Endometrial microvascular endothelial cells (primary cell): ENCODE measurements around the gene CRY2. TPM values are rescaled to one million over a fixed set of nuclear protein-coding genes. Genes with fewer than 3 reads are reported as not detected.

Experiments
- in situ Hi-C: cut with HindIII; loops from 2 replicates; pipeline ENCODE4 v1.10.0; 2017; ENCODE audit warnings: low sequenced_read_pairs, low pct_unique_long_range_greater_than_20kb; ENCODE audit errors: inconsistent ontology term
- total RNA-seq: library from RNA; depleted of rRNA; stranded (reverse); fragments of >200 nt; gene quantifications from one replicate; pipeline ENCODE4 v1.2.3, GENCODE V29; 2015; ENCODE audit errors: inconsistent ontology term

The CRY2 gene
- total RNA-seq, 1 donor from 2014 or later, result 11.1 TPM

- in situ Hi-C loops, result no loop called here
Observed at GRCh38 chr11:45924036-45924915, 77.0 kb downstream of the CRY2 start.

- in situ Hi-C loops, result no loop called here
Observed at GRCh38 chr11:45924927-45925326, 77.7 kb downstream of the CRY2 start.

DNA sequence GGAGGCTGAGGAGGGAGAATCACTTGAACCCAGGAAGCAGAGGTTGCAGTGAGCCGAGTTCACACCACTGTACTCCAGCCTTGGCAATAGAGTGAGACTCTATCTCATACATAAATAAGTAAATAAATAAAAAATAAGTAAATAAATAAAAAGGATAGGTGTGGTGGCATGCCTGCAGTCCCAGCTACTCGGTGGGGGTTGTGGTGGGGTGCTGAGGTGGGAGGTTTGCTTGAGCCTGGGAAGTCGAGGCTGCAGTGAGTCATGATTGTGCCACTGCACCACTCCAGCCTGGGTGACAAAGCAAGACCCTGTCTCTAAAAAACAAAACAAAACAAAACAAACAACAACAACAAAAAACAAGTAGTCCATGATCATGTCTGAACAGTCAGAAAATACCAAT lies 78.3 kb downstream of the CRY2 start:
- in situ Hi-C loops, result no loop called here

DNA sequence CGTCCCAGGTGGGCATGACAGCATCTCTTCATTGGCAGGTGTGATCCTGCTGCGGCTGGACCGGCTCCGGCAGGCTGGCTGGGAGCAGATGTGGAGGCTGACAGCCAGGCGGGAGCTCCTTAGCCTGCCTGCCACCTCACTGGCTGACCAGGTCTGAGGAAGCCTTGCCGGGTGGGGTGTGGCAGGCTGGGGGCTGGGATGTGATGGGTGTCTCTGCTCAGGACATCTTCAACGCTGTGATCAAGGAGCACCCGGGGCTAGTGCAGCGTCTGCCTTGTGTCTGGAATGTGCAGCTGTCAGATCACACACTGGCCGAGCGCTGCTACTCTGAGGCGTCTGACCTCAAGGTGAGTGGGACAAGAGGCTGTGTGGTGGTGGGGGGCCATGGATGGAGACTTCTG lies 78.7 kb downstream of the CRY2 start:
- in situ Hi-C loops, result no loop called here

DNA sequence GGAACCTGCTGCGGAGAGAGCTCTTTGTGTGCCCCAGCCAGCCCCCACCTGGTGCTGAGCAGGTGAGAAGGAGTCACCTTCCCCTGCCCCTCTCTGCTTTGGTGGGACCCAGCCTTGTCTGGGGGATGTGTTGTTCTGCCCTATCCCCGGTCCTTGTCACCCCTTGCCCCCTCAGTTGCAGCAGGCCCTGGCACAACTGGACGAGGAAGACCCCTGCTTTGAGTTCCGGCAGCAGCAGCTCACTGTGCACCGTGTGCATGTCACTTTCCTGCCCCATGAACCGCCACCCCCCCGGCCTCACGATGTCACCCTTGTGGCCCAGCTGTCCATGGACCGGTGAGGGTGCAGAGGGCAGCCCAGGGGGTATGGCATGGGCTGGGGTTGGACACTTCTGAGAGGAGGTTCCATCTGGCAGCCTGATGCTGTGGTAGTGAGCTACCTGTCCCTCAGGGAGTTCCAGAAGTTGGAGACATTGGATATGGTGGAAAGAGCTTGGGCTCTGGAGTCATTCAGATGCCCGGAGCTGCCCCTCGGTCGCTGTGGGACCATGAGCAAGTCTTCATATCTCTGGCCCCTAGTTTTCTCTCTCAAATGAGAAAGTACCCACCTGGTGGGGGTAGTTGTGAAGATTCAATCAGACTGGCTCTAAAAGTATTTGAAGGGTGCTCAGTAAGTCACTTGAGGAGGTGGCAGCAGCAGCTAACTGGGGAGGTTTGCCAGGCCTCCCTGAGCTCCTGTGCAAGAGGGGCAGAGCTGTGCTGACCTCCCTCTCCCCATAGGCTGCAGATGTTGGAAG lies 79.5 kb downstream of the CRY2 start:
- in situ Hi-C loops, result no loop called here

DNA sequence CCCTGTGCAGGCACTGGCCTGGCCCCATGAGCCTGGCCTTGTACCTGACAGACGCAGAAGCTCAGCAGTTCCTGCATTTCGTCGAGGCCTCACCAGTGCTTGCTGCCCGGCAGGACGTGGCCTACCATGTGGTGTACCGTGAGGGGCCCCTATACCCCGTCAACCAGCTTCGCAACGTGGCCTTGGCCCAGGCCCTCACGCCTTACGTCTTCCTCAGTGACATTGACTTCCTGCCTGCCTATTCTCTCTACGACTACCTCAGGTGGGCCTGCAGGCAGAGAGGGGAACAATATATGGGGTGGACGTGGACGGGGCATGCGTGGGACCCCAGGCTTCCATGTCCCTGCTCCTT lies 80.0 kb downstream of the CRY2 start:
- in situ Hi-C loops, result no loop called here

GRCh38 chr11:45927684-45928413 lies 80.6 kb downstream of the CRY2 start:
- in situ Hi-C loops, result no loop called here

DNA sequence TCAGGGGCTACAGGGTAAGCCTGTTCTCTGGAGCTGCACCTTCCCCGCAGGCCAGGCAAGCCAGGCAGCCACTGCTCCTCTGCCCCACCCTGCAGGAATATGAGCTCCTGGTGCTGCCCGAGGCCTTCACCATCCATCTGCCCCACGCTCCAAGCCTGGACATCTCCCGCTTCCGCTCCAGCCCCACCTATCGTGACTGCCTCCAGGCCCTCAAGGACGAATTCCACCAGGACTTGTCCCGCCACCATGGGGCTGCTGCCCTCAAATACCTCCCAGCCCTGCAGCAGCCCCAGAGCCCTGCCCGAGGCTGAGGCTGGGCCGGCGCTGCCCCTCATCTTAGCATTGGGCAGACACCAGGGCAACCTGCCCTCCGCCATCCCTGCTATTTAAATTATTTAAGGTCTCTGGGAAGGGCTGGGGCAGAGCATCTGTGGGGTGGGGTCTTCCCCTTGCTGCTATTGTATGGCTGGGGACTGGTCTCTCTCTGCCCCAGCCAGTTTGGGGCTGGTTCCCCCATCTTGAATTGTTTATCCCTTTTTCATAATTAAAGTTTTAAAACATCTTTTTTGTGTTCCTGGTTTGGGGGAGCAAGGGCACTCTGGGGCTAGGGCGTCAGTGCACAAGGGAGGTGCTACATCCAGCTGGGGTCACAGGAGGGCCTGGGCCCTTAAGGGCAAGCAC lies 81.4 kb downstream of the CRY2 start:
- in situ Hi-C loops, result no loop called here

GRCh38 chr11:45929486-45930030 lies 82.3 kb downstream of the CRY2 start:
- in situ Hi-C loops, result no loop called here

- in situ Hi-C loops, result no loop called here
Observed at GRCh38 chr11:45930031-45930794, 82.9 kb downstream of the CRY2 start.

DNA sequence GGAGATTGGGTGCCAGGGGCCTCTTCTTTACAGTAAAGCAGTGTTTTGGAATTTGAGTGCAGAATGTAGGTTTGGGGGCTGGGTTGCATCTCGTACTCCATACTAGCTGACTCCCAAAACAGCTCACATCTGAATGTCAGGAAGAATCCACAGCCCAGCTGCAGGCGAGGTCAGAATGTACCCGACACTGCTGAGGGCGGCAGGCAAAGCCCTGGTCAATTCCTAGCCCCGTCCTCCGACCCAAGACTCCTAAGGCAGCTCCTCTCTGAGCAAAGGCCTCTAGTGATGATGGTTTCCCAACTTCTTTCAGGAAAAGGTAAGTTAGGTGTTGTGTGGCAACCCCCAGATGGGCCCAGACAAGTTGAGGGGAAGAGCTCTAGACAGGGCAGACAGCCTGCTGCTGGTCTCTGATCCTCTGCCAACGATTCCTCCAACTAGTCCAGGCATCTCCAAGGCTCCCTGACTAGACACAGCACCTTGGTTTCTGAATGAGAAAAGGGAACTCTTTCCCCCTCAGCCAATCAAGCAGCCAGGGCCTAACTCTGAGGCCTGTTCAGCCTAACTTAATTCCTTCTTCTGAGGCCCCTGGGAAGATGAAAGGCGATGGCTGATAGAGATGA lies 83.8 kb downstream of the CRY2 start:
- in situ Hi-C loops, result no loop called here

DNA sequence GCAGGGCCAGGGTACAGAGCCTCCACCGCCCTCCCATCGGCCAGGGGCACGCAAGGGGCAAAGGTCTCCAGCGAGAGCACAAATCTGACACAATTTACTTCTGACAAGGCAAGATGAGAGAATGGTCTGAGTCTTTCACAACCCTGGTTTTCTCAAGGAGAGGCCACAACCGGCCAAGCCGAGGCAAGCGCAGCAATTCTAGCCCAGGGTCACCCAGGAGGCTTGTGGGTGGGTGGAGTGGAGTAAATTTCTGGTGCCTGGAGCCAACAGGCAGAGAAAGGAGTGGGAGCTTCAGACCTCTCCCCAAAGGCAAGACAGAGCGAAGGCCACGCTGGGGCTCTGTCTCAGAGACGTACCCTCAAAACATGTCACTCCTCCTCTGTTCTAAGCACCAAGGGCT lies 84.5 kb downstream of the CRY2 start:
- in situ Hi-C loops, result no loop called here

DNA sequence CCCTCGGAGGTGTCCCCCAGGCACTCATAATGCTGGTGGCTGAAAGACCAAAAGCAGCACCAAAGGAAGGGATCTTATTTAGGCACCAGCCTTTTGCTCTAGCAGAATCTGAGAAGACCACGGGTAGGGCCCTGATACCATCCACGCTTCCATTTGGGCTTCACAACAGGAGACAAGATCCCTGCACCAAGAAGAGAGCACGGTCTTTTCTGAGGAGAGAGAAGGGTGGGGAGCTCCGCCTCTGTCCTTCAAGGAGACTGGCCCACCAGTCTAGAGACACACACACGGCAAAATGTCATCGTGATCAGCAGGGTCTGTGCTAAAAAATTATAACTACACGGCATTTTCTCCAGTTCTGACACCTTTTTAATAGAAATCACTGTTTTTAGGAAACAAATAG lies 84.9 kb downstream of the CRY2 start:
- in situ Hi-C loops, result no loop called here

Other genes starting within 250 kb of the CRY2 start
- 2.0 TPM for gene CHST1, start 181.9 kb upstream of the CRY2 start, total RNA-seq
- gene SLC35C1, start 42.3 kb upstream of the CRY2 start, total RNA-seq, result 24.7 TPM
- gene MAPK8IP1, start 38.2 kb downstream of the CRY2 start, total RNA-seq, result 1.9 TPM
- not detected for gene FREY1, start 59.8 kb downstream of the CRY2 start, total RNA-seq
- 30.8 TPM for gene PEX16, start 70.4 kb downstream of the CRY2 start, total RNA-seq
- gene LARGE2, start 75.2 kb downstream of the CRY2 start, total RNA-seq, result not detected